ACHN (cell line): ENCODE measurements around the gene CHST6.
"Not testable (repeated sequence)": the region's sequence is repeated elsewhere in the genome, so short reads cannot be mapped to it uniquely, and the experiment has no call there.

Experiments used
- DNase-seq: peaks from one replicate; pipeline ENCODE4 v3.0.0-alpha.2; 2015
- in situ Hi-C: cut with HindIII; loops from 2 replicates; pipeline ENCODE4 v1.10.0; 2017; ENCODE audit warnings: low sequenced_read_pairs, low pct_ligation_motif_present, low pct_unique_long_range_greater_than_20kb

CHST6 gene

GRCh38 chr16:75479421-75479990, 15.7 kb downstream of the CHST6 start:
- in situ Hi-C loops, result no loop called here
- DNase-seq, result no peak

DNA sequence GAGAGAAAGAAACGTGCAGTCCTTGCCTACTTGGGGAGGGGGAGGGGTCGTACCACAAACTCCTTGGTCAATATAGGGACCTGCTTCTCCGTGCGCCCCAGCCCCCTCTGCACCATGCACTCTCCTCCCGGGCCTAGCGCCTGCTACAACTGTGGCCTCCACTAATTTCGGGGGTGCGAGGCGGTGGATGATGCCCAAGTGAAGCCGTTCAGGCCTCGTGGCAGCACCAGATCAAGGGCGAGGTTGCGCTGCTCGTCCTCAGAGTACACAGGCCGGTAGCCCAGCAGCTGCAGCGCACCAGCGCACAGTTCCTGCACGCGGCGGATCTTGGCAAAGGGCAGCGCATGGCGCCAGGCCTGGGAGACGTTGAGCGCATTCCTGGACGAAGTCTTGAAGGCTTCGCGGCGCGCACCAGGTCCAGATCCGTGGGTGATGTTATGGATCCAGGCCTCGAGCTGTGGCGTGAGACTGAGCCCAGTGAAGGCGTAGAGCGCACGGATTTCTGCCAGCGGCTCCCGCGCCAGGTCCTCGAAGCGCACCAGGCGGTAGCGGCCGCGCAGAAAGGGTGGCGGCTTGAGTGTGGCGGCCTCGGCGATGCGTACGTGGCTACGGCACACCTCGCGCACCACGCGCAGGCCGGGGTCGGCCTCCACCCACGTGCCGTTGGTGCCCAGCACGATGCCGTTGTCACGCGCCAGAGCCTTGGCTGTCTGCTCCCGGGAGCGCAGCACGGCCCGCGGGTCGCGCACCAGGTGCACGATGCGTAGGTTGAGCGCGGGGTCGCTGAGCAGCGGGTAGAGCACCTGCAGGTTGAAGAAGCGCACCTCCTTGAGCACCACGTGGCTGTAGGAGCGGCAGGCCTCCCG, 16.5 kb downstream of the CHST6 start:
- in situ Hi-C loops, result no loop called here
- DNase-seq, result no peak

DNA sequence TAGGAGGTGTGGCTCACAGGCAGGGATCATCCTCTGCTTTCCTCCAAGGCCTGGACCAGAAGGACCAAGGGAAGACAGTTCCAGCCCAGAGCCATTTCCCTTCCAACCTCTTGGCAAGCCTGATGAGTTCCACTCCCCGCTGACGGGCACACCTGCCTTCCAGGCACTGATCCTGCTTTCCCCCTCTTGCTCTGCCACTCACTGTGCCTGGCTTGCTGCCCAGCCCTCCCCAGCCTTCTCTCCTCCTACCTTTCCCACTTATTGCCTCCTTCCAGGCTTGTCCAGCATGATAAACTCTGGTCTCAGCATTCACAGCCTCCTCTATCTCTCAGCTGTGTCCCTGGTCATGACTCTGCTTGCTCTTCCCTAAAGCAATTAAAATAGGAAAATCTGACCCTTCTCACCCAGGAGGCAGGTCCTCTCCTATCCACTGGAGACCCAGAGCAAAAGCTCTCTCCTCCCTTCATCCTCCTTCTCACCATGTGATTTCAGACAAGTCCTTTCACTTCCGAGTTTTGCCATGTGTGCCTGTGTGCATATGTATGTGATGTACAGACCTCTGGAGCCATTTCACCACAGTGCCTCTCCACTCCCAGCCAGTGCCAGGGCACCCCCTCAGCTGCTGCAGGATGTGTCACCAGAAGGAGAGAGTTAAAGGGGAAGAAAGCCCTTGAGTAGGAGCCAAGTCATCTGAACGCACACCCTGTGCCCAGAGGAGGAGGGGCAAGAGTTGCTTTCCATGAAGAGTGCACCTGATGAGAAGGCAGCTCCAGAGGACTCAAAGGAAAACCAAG, 17.4 kb downstream of the CHST6 start:
- in situ Hi-C loops, result no loop called here
- DNase-seq, result no peak

GRCh38 chr16:75476817-75477216, 18.4 kb downstream of the CHST6 start:
- in situ Hi-C loops, result no loop called here

GRCh38 chr16:75475420-75475847, 19.8 kb downstream of the CHST6 start:
- DNase-seq, result no peak
- in situ Hi-C loops, result no loop called here

More at GRCh38 chr16:75476817-75477216, 18.4 kb downstream of the CHST6 start:
- peak; percentile 11 for DNase-seq

DNA sequence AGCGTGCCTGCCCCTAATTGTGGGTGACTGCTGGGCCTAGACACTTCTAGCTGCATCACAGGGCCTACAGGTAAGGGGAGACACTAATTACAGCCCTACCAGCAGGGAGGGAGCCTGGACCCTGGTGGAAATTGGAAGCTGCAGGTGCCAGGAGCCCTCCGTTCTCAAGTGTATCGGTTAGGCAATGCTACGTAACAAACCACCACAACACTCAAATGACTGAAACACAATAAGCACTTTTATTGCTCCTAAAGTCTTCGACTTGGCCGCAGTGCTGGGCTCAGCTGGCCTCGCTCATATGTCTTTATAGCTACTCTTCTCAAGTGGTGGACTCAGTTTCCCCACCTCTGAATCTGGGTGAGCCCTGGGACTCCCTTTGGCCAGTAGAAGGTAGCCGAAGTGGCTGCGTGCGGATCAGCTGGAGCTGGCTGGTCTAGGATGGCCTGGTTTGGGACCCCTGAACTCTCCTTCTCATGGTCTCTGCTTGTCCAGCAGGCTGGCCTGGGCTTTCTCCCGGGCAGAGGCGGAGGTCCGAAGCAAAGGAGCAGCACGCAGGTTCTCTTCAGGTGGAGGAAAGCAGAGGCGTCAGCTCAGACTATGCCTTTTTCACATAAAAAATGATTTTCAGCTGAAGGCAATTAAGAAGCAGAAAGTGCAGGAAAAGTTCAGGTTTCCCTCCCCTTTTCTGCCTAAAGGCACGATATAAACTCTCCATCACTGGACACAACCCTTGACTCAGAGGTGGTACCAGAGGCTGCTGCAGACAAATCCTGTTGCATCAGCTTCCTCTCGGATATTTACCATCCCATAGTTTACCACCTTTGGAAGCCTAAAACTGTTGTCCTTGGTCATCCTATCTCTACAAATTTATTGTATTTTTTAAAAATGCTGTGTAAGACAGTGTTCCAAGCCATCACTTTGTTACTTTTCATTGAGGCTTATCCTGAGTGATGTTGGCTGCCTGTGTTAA, 22.0 kb downstream of the CHST6 start:
- no peak for DNase-seq
- in situ Hi-C loops, result no loop called here

DNA sequence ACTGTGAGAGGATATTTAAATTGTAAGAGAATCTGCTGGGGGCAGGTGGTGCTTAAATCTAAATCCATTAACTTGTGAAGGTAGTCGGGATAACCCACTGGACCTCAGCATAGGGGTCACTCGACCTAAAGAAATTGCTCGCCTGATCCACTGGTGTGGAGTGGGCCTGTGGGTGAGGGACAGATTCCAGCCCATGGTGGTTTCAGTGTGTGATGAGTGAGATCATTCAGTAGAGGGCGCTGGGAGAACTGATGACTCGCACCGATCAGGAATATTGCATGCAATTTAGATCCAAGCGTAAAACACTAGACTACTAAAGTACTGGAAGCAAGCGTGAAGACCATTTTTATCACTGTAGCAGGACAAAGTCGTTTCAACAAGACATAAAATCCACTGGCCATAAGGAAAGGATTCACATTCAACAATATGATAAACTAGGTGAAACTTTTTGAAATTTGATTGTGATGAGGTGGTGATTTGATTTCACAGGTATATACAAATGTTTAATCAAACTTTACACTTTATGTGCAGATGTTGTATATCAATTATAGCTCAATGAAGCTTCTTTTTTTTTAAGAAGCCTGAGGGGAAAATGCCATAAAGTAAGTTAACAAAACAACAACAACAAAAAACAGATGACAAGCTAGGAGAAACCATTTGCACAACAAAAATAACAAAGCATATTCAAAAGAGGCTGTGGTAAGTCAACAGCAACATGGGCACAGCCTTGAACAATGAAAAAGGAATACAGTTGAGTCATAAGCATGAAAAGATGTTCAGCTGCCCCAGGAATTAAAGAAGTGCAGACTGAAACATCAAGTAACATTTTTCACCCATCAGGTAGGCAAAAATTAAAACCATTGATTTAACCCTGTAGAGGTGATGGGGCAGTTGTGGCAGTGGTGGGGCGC, 23.3 kb downstream of the CHST6 start:
- in situ Hi-C loops, result no loop called here
- peak; percentile 75 for DNase-seq

- in situ Hi-C loops, result no loop called here
Observed at GRCh38 chr16:75466760-75467159, 28.5 kb downstream of the CHST6 start.

DNA sequence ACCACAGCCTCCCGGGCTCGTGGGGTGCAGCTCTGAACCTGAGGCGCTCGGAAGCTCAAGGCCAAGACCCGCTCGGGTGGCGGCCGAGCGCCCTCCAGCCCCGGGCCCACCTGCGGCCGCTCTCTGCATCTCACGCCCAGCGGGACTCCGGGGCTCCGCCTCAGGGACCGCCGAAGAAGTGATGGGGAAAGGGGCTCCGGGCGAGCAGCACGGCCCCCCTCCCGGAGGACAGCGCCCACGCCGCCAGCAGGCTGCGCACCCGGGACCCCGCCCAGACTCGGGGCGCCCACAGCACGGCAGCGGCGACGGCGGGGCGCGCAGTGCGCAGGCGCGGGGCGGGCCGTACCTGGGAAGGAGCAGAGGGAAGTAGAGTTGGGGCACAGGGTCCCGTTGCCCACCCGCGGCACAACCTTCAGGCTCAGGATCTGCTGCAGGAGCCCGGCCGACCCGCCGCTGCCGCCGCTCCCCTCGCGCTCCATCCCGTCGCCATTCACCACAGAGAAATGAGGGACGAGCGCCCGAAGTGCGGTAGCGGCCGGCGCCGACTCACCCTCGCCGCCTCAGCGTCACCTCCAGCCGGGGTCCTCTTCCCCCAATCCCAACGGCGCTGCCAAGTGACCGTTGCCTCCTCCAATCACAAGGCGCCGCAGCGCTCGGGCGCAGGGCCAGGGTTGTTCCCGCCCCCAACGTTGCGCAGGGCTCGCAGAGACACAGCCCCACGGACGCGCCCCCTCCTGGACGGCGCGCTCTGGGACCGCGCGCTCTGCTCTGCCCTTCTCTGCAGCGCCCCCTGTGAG, 30.9 kb downstream of the CHST6 start, which contains the start of gene TMEM170A:
TSS of gene TMEM170A (minus strand) at position 568 of the 797 bp plus-strand sequence. CDS start at position 479, 89 bp downstream.
- in situ Hi-C loops, result no loop called here
- peak; percentile 100 for DNase-seq

More at GRCh38 chr16:75466760-75467159, 28.5 kb downstream of the CHST6 start:
- no peak for DNase-seq

DNA sequence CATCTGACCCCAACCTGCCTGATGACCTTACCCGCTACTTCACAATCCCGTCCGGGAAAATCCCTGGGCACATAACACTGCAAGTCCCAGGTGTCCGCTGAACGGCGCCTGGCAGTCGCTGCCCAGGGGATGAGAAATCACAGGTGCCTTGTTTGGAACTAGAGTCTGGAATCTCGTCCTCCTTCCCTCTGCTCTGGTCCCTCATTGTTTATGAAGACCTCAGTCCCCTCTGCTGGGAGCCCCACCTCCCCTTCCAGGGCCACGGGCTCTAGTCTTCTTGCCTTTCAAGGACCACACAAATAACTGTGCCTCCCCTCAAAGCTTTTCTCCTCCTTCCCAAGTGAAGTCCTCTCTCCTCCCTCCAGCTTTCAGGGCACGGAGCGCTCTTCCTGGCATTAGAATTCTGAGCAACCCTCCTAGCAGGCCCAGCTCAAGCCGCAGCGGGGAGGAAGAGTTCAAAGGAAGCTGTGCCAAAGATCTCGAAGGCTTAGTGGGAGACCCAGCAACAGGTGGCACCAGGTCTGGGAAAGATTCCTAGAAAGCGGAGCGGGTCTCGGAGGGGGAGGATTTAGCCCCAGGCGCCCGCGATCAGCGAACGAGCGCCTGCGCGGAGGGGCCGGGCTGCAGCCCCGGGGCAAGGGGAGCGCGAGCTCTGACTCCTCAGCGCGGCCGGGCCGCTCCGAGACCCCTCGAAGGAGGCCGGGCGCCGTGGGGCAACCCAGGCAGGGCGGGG, 31.7 kb downstream of the CHST6 start:
- in situ Hi-C loops, result not testable (repeated sequence)
- DNase-seq, result peak; percentile 51

DNA sequence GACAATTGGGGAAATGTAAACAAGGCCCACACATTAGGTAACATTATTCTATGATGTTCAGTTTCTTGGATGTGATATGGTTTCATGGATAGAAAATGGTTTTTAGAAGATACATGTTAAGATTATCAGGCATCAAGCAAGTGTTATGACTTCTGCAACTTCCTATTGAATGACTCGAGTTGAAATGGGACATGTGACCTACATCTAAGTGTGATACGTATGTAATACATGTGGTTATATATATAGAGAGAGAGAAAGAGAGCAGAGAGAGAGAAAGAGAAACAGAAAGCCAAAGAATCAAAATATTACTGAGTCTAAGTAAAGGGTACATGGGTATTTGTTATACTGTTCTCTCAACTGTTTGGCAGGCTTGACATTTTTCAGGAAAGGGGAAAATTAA, 32.4 kb downstream of the CHST6 start:
- DNase-seq, result no peak
- in situ Hi-C loops, result no loop called here

- DNase-seq, result no peak
- in situ Hi-C loops, result no loop called here
Observed at GRCh38 chr16:75461575-75461974, 33.7 kb downstream of the CHST6 start.

- DNase-seq, result no peak
- in situ Hi-C loops, result no loop called here
Observed at GRCh38 chr16:75460446-75460845, 34.8 kb downstream of the CHST6 start.

GRCh38 chr16:75459691-75460090, 35.5 kb downstream of the CHST6 start:
- no peak for DNase-seq
- in situ Hi-C loops, result no loop called here

DNA sequence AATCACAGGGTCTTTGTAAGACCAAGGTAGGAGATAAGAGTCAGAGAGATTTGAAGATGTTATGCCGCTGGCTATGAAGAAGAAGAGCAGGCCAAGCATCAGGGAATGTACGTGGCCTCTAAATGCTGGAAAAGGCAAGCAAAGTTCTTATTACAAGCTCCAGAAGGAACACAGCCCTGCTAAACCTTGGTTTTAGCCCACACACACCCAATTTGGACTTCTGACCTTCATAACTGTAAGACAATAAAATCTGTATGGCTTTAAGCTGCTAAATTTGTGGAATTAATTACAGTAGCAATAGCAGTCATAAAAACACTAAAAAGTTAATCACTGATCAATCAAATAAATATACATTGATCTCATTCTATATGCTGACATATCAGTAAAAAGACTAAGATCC, 36.8 kb downstream of the CHST6 start:
- DNase-seq, result no peak
- in situ Hi-C loops, result no loop called here

- DNase-seq, result no peak
- in situ Hi-C loops, result no loop called here
Observed at GRCh38 chr16:75458029-75458428, 37.2 kb downstream of the CHST6 start.
